Endothelial cell of umbilical vein (primary cell): ENCODE measurements around the gene NKX2-3.

ENCODE experiments used
- CTCF ChIP-seq, 2 donors: IDR thresholded peaks; 1 replicate in 1 of 2; 2 replicates in 1 of 2; pipeline ENCODE4 v1.5.1; 2011; ENCODE audit warnings: low read length in 2 of 2, mild to moderate bottlenecking in 2 of 2, moderate library complexity in 2 of 2, control low read depth in 1 of 2, inconsistent platforms in 1 of 2, low read depth in 1 of 2; ENCODE audit not compliant: insufficient read depth in 1 of 2; ENCODE audit errors: extremely low read depth in 1 of 2
- EZH2 ChIP-seq: IDR thresholded peaks from 2 replicates; pipeline ENCODE4 v1.6.1; 2012; ENCODE audit warnings: borderline replicate concordance, low read depth, mild to moderate bottlenecking, moderate library complexity, low read length, inconsistent platforms; ENCODE audit not compliant: severe bottlenecking
- FOS ChIP-seq: IDR thresholded peaks from 2 replicates; pipeline ENCODE4 v1.6.1; 2011; ENCODE audit warnings: mild to moderate bottlenecking, low read length, moderate library complexity, borderline replicate concordance; ENCODE audit not compliant: insufficient read depth
- GATA2 ChIP-seq: IDR thresholded peaks from 2 replicates; pipeline ENCODE4 v1.7.0; 2011; ENCODE audit warnings: low read depth, mild to moderate bottlenecking, moderate library complexity, mixed read lengths, low read length; ENCODE audit not compliant: insufficient read length, insufficient read depth
- JUN ChIP-seq: IDR thresholded peaks from 2 replicates; pipeline ENCODE4 v1.6.1; 2011; ENCODE audit warnings: borderline replicate concordance, low read depth; ENCODE audit not compliant: insufficient read length, insufficient read depth
- MAX ChIP-seq: IDR thresholded peaks from 2 replicates; pipeline ENCODE4 v1.6.1; 2011; ENCODE audit not compliant: insufficient read depth, insufficient read length
- MYC ChIP-seq: IDR thresholded peaks from one replicate; pipeline ENCODE4 v1.6.1; 2011; ENCODE audit warnings: mild to moderate bottlenecking, low read depth, low read length
- POLR2A ChIP-seq: IDR thresholded peaks from 2 replicates; pipeline ENCODE4 v1.6.1; 2012; ENCODE audit warnings: low read depth, mild to moderate bottlenecking, control low read depth, low read length
- POLR2AphosphoS5 ChIP-seq: IDR thresholded peaks from 2 replicates; pipeline ENCODE4 v1.6.1; 2012; ENCODE audit warnings: low read depth, mild to moderate bottlenecking, control low read depth, low read length, moderate library complexity; ENCODE audit not compliant: insufficient read depth

- no peak for TF ChIP-seq CTCF (IDR thresholded peaks at IDR 0.05; ENCODE audit: extremely low read depth in 1 of 2, insufficient read depth in 1 of 2, low read depth in 1 of 2, low read length in 2 of 2)
- TF ChIP-seq EZH2, result no peak
- no peak for TF ChIP-seq JUN
- TF ChIP-seq POLR2A, result no peak
- no peak for TF ChIP-seq POLR2AphosphoS5
- no peak for TF ChIP-seq MAX
- no peak for TF ChIP-seq GATA2
- TF ChIP-seq MYC, result no peak
- TF ChIP-seq FOS, result no peak
Measured at GRCh38 chr10:99573790-99574189, 41.0 kb downstream of the NKX2-3 start.
